Measurements from ENCODE around the gene SDF4.

SDF4 gene

GRCh38 chr1:1223891-1224290 is 7.9 kb downstream of the SDF4 start:
- FAIRE-seq (no peak), DNase-seq (ENCODE audit: insufficient read length, low spot score) (no peak)
- TF ChIP-seq POLR2A (IDR thresholded peaks at IDR 0.05; ENCODE audit: low read depth, low read length), result no peak

GRCh38 chr1:1223321-1223720 is 8.5 kb downstream of the SDF4 start:
- FAIRE-seq, result no peak
- no peak for DNase-seq (ENCODE audit: insufficient read length, low spot score)
- no peak for TF ChIP-seq POLR2A (IDR thresholded peaks at IDR 0.05; ENCODE audit: low read depth, low read length)

GRCh38 chr1:1222575-1223225 is 9.1 kb downstream of the SDF4 start:
- TF ChIP-seq POLR2A (IDR thresholded peaks at IDR 0.05; ENCODE audit: low read depth, low read length), result no peak
- FAIRE-seq (no peak), DNase-seq (ENCODE audit: insufficient read length, low spot score) (no peak)

- DNase-seq (ENCODE audit: insufficient read length, low spot score), result no peak
- TF ChIP-seq POLR2A (IDR thresholded peaks at IDR 0.05; ENCODE audit: low read depth, low read length), result no peak
- no peak for FAIRE-seq
These were observed 9.8 kb downstream of the SDF4 start for GRCh38 chr1:1221887-1222574.

GRCh38 chr1:1220197-1220596 is 11.6 kb downstream of the SDF4 start:
- no peak for FAIRE-seq
- TF ChIP-seq POLR2A (IDR thresholded peaks at IDR 0.05; ENCODE audit: low read depth, low read length), result no peak
- DNase-seq (ENCODE audit: insufficient read length, low spot score), result no peak

- DNase-seq (ENCODE audit: insufficient read length, low spot score) (no peak), FAIRE-seq (no peak)
- no peak for TF ChIP-seq POLR2A (IDR thresholded peaks at IDR 0.05; ENCODE audit: low read depth, low read length)
These were observed 12.5 kb downstream of the SDF4 start for GRCh38 chr1:1219341-1219740.

GRCh38 chr1:1218524-1219200 is 13.1 kb downstream of the SDF4 start:
- FAIRE-seq (no peak), DNase-seq (ENCODE audit: insufficient read length, low spot score) (no peak)
- TF ChIP-seq POLR2A (IDR thresholded peaks at IDR 0.05; ENCODE audit: low read depth, low read length), result no peak

- FAIRE-seq, result no peak
- no peak for TF ChIP-seq POLR2A (IDR thresholded peaks at IDR 0.05; ENCODE audit: low read depth, low read length)
- DNase-seq (ENCODE audit: insufficient read length, low spot score), result peak; percentile 88
These were observed 13.9 kb downstream of the SDF4 start for GRCh38 chr1:1217621-1218523.

GRCh38 chr1:1216770-1217620 is 14.8 kb downstream of the SDF4 start:
- no peak for FAIRE-seq
- no peak for DNase-seq (ENCODE audit: insufficient read length, low spot score)
- TF ChIP-seq POLR2A (IDR thresholded peaks at IDR 0.05; ENCODE audit: low read depth, low read length), result no peak

- FAIRE-seq (no peak), DNase-seq (ENCODE audit: insufficient read length, low spot score) (no peak)
- TF ChIP-seq POLR2A (IDR thresholded peaks at IDR 0.05; ENCODE audit: low read depth, low read length), result no peak
These were observed 15.8 kb downstream of the SDF4 start for GRCh38 chr1:1215881-1216605.

GRCh38 chr1:1215080-1215676 is 16.6 kb downstream of the SDF4 start:
- FAIRE-seq (no peak), DNase-seq (ENCODE audit: insufficient read length, low spot score) (no peak)
- TF ChIP-seq POLR2A (IDR thresholded peaks at IDR 0.05; ENCODE audit: low read depth, low read length), result no peak
